IMR-90 (cell line): ENCODE measurements around the gene HRC. TPM values are rescaled to one million over a fixed set of nuclear protein-coding genes. Genes with fewer than 3 reads are reported as not detected.

ENCODE experiments used
- ATAC-seq: fragments of 200-7000 bp; cut with Tn5 transposase; 2 replicates; pipeline ENCODE4 v1.9.1; 2020; ENCODE audit warnings: low read depth, mild to moderate bottlenecking, moderate library complexity
- BruUV-seq: library from RNA; stranded (reverse); fragments of 400-500 nt; replicated peaks from 2 replicates; lab custom pipeline; 2021; lab: Mats Ljungman, UMichigan
- CTCF ChIA-PET: fragments of 300-600 bp; formaldehyde crosslinking; extraction: SDS; loops from one replicate; lab custom pipeline; 2021; ENCODE audit warnings: antibody characterized with exemption; lab: Yijun Ruan, JAX
- POLR2A ChIA-PET: fragments of 300-600 bp; sonication (Branson Sonifier 250); formaldehyde crosslinking; loops from one replicate; lab custom pipeline; 2022; ENCODE audit warnings: antibody characterized with exemption; ENCODE audit not compliant: unreplicated experiment; lab: Charles Lee
- DNase-seq: peaks from one replicate; pipeline ENCODE4 v3.0.0; 2013
- H2AFZ ChIP-seq: replicated peaks from 2 replicates; pipeline ENCODE3; 2013; ENCODE audit warnings: low read length, mild to moderate bottlenecking; ENCODE audit not compliant: poor library complexity
- H2AK5ac ChIP-seq: 2 replicates; pipeline ENCODE4 v1.6.1; 2013; ENCODE audit warnings: low read depth, low read length, inconsistent platforms
- H2AK9ac ChIP-seq: replicated peaks from 2 replicates; pipeline ENCODE3; 2013; ENCODE audit warnings: mild to moderate bottlenecking, low read depth, low read length, moderate library complexity; ENCODE audit not compliant: poor library complexity
- H2BK120ac ChIP-seq: 2 replicates; pipeline ENCODE4 v1.6.1; 2013; ENCODE audit warnings: low read depth, low read length, inconsistent platforms
- H2BK15ac ChIP-seq: 3 replicates; pipeline ENCODE4 v1.6.1; 2013; ENCODE audit warnings: low read depth, low read length, inconsistent platforms
- H2BK20ac ChIP-seq: 2 replicates; pipeline ENCODE4 v1.6.1; 2013; ENCODE audit warnings: low read depth, mild to moderate bottlenecking, inconsistent platforms, low read length, moderate library complexity
- H2BK5ac ChIP-seq: 2 replicates; pipeline ENCODE4 v1.6.1; 2013; ENCODE audit warnings: mild to moderate bottlenecking, low read depth, low read length, inconsistent platforms; ENCODE audit not compliant: poor library complexity, severe bottlenecking
- H3K14ac ChIP-seq: replicated peaks from 2 replicates; pipeline ENCODE4 v1.6.1; 2013; ENCODE audit warnings: low read depth, low read length, inconsistent platforms
- H3K18ac ChIP-seq: 2 replicates; pipeline ENCODE4 v1.6.1; 2013; ENCODE audit warnings: low read depth, low read length, control low read depth
- H3K23ac ChIP-seq: 2 replicates; pipeline ENCODE4 v1.6.1; 2013; ENCODE audit warnings: low read depth, low read length, inconsistent platforms
- H3K27ac ChIP-seq: 2 replicates; pipeline ENCODE4 v1.5.1; 2013; ENCODE audit warnings: mild to moderate bottlenecking, control low read depth, low read length; ENCODE audit not compliant: insufficient read depth
- H3K27me3 ChIP-seq: 2 replicates; pipeline ENCODE4 v1.6.1; 2013; ENCODE audit warnings: low read length; ENCODE audit not compliant: control insufficient read depth, insufficient read depth
- H3K36me3 ChIP-seq: 2 replicates; pipeline ENCODE4 v1.6.1; 2013; ENCODE audit warnings: low read length, mixed read lengths; ENCODE audit not compliant: control insufficient read depth, insufficient read depth
- H3K4ac ChIP-seq: 2 replicates; pipeline ENCODE4 v1.6.1; 2013; ENCODE audit warnings: low read depth, low read length, inconsistent platforms
- H3K4me1 ChIP-seq: 2 replicates; pipeline ENCODE4 v1.6.1; 2013; ENCODE audit warnings: low read length, mixed read lengths; ENCODE audit not compliant: control insufficient read depth, insufficient read depth
- H3K4me2 ChIP-seq: 2 replicates; pipeline ENCODE4 v1.6.1; 2013; ENCODE audit warnings: low read depth, mild to moderate bottlenecking, control low read depth, low read length, moderate library complexity
- H3K4me3 ChIP-seq: 2 replicates; pipeline ENCODE4 v1.5.1; 2013; ENCODE audit warnings: low read depth, mild to moderate bottlenecking, control low read depth, low read length, moderate library complexity; ENCODE audit not compliant: insufficient read depth
- H3K56ac ChIP-seq: 2 replicates; pipeline ENCODE4 v1.6.1; 2013; ENCODE audit warnings: low read length, inconsistent platforms; ENCODE audit not compliant: insufficient read depth; ENCODE audit errors: extremely low read depth
- H3K79me1 ChIP-seq, 2 experiments: 2 replicates each; pipeline ENCODE4 v1.6.1; 2013; ENCODE audit warnings: low read length in 2 of 2, inconsistent platforms in 1 of 2, low read depth in 1 of 2
- H3K9ac ChIP-seq: 2 replicates; pipeline ENCODE4 v1.6.1; 2013; ENCODE audit warnings: low read depth, low read length, control low read depth
- H3K9me1 ChIP-seq: 2 replicates; pipeline ENCODE4 v1.6.1; 2013; ENCODE audit warnings: low read length, inconsistent platforms; ENCODE audit not compliant: insufficient read depth
- H3K9me3 ChIP-seq: 2 replicates; pipeline ENCODE4 v1.6.1; 2013; ENCODE audit warnings: low read length; ENCODE audit not compliant: control insufficient read depth, insufficient read depth
- H4K20me1 ChIP-seq: 2 replicates; pipeline ENCODE4 v1.6.1; 2013; ENCODE audit warnings: low read length, inconsistent platforms; ENCODE audit not compliant: insufficient read depth
- H4K5ac ChIP-seq: 2 replicates; pipeline ENCODE4 v1.6.1; 2013; ENCODE audit warnings: mild to moderate bottlenecking, low read depth, low read length, control low read depth
- H4K8ac ChIP-seq, 2 experiments: 2 replicates each; pipeline ENCODE4 v1.6.1; 2013; ENCODE audit warnings: low read depth in 2 of 2, low read length in 2 of 2, control low read depth in 1 of 2, inconsistent platforms in 1 of 2
- H4K91ac ChIP-seq: 2 replicates; pipeline ENCODE4 v1.6.1; 2013; ENCODE audit warnings: low read depth, low read length, inconsistent platforms; ENCODE audit not compliant: insufficient read depth
- CEBPB ChIP-seq: IDR thresholded peaks from 2 replicates; pipeline ENCODE4 v1.6.1; 2012; ENCODE audit warnings: low read depth, low read length, improper control_type of control experiment
- CHD1 ChIP-seq: IDR thresholded peaks from 2 replicates; pipeline ENCODE4 v1.6.1; 2012; ENCODE audit warnings: low read depth, low read length, improper control_type of control experiment
- ELK1 ChIP-seq: fragments of 150-350 bp; IDR thresholded peaks from 2 replicates; pipeline ENCODE4 v1.6.1; 2016; ENCODE audit warnings: low read depth, mild to moderate bottlenecking, low read length, moderate library complexity, borderline replicate concordance
- NFE2L2 ChIP-seq: fragments of 150-350 bp; IDR thresholded peaks from 2 replicates; pipeline ENCODE4 v1.6.1; 2016; ENCODE audit warnings: low read depth, mild to moderate bottlenecking, low read length
- RAD21 ChIP-seq: IDR thresholded peaks from 2 replicates; pipeline ENCODE4 v1.6.1; 2012; ENCODE audit warnings: low read length, improper control_type of control experiment
- RCOR1 ChIP-seq: IDR thresholded peaks from 2 replicates; pipeline ENCODE4 v1.6.1; 2012; ENCODE audit warnings: mild to moderate bottlenecking, low read length, improper control_type of control experiment; ENCODE audit not compliant: insufficient replicate concordance
- RFX5 ChIP-seq: IDR thresholded peaks from 2 replicates; pipeline ENCODE4 v1.8.0; 2012; ENCODE audit warnings: low read depth, mild to moderate bottlenecking, low read length, moderate library complexity
- USF2 ChIP-seq: fragments of 150-350 bp; IDR thresholded peaks from 2 replicates; pipeline ENCODE4 v1.6.1; 2017; ENCODE audit warnings: mild to moderate bottlenecking, antibody characterized with exemption, low read length, low read depth
- WGBS, 2 experiments: methylation state at CpG; one replicate each; pipeline versions ENCODE4 v1.1.5 to v1.1.7; 2013; ENCODE audit warnings: missing lambda C conversion rate in 2 of 2; ENCODE audit not compliant: insufficient read length in 1 of 2; ENCODE audit errors: extremely low coverage in 2 of 2; 5-methylcytosine and 5-hydroxymethylcytosine counted together
- dilution Hi-C: fragments of 300-500 bp; cut with HindIII; formaldehyde crosslinking; loops from one replicate; pipeline ENCODE4 v1.14.3; 2018; ENCODE audit warnings: low sequenced_read_pairs; ENCODE audit not compliant: unreplicated experiment
- in situ Hi-C: fragments of 300-500 bp; cut with MboI; formaldehyde crosslinking; loops from 3 replicates; pipeline ENCODE4 v1.14.3; 2019; ENCODE audit warnings: low sequenced_read_pairs, inconsistent platforms, mixed read lengths
- intact Hi-C: fragments of 100-400 bp; cut with micrococcal nuclease; formaldehyde crosslinking; loops from 2 replicates; pipeline ENCODE4 v1.10.0; 2022
- polyA plus RNA-seq, 3 experiments: library from polyadenylated mRNA; depleted of rRNA; stranded (reverse); fragments of >200 nt; gene quantifications; 2 replicates each; pipeline ENCODE4 v1.2.3, GENCODE V29; 2012; ENCODE audit warnings: low replicate concordance in 1 of 3
- total RNA-seq: library from RNA; depleted of rRNA; stranded (reverse); fragments of >200 nt; gene quantifications from 2 replicates; pipeline ENCODE4 v1.2.3, GENCODE V29; 2012

The HRC gene
- total and polyA plus RNA-seq, 2 of the 4 experiments (the other 2 are of a cell fraction), result 0.03 TPM; not detected in 1

- ATAC-seq (no peak), DNase-seq (no peak)
- H3K56ac ChIP-seq, result no peak overlapping the region
- H4K5ac ChIP-seq, result no peak overlapping the region
- dilution Hi-C loops, result no loop called here
- H3K9ac ChIP-seq, result no peak overlapping the region
- 78% methylated on average over 15 of the region's 24 CpGs; no CpG with 5 or more reads in 1 of the 2 experiments for WGBS, 2 experiments
- TF ChIP-seq RCOR1, result no peak
- no peak for TF ChIP-seq USF2
- TF ChIP-seq ELK1, result no peak
- TF ChIP-seq CEBPB, result no peak
- TF ChIP-seq NFE2L2, result no peak
- TF ChIP-seq RFX5, result no peak
- TF ChIP-seq CHD1, result no peak
- TF ChIP-seq RAD21, result no peak
- ChIA-PET POLR2A (no interaction called here), CTCF (no interaction called here)
- no peak overlapping the region for H3K27ac ChIP-seq
- no peak overlapping the region for H4K91ac ChIP-seq
- H3K23ac ChIP-seq, result no peak overlapping the region
- peaks cover 0 to 11% of the 10 kb centered on the region in 2 experiments; a peak in 2 of 4 replicates for H3K79me1 ChIP-seq
- no peak overlapping the region for H2BK5ac ChIP-seq
- no peak overlapping the region for H3K18ac ChIP-seq
- H2AK9ac ChIP-seq, result no peak overlapping the region
- no peak overlapping the region for H3K4me3 ChIP-seq
- no peak overlapping the region for H4K8ac ChIP-seq
- H3K36me3 ChIP-seq, result peaks cover 13% of the 10 kb centered on the region
- in situ Hi-C loops, result no loop called here
- H3K27me3 ChIP-seq, result no peaks in the 10 kb centered on the region
- H2AK5ac ChIP-seq, result no peak overlapping the region
- no TSS peak for BruUV-seq
- no peaks in the 10 kb centered on the region for H3K9me3 ChIP-seq
- intact Hi-C loops, result no loop called here
- H3K9me1 ChIP-seq, result no peaks in the 10 kb centered on the region
- no peak overlapping the region for H3K4me2 ChIP-seq
- no peaks in the 10 kb centered on the region; the same call in 1 of the 2 replicates for H4K20me1 ChIP-seq
- no peak overlapping the region for H2BK120ac ChIP-seq
- no peak overlapping the region for H3K4ac ChIP-seq
- H3K14ac ChIP-seq, result no peak overlapping the region
- no peaks in the 10 kb centered on the region for H3K4me1 ChIP-seq
- H2BK15ac ChIP-seq, result no peak overlapping the region
- H2BK20ac ChIP-seq, result no peak overlapping the region
- no peak overlapping the region for H2AFZ ChIP-seq
These were observed 10.0 kb upstream of the HRC start for GRCh38 chr19:49165111-49165750.
